ENCODE data around the gene GYG1. TPM values are rescaled to one million over a fixed set of nuclear protein-coding genes. Genes with fewer than 3 reads are reported as not detected.

The GYG1 gene
- total RNA-seq, 4 donors from 2014 or later, result 11.9 to 23.9 (median 12.8) TPM

DNA sequence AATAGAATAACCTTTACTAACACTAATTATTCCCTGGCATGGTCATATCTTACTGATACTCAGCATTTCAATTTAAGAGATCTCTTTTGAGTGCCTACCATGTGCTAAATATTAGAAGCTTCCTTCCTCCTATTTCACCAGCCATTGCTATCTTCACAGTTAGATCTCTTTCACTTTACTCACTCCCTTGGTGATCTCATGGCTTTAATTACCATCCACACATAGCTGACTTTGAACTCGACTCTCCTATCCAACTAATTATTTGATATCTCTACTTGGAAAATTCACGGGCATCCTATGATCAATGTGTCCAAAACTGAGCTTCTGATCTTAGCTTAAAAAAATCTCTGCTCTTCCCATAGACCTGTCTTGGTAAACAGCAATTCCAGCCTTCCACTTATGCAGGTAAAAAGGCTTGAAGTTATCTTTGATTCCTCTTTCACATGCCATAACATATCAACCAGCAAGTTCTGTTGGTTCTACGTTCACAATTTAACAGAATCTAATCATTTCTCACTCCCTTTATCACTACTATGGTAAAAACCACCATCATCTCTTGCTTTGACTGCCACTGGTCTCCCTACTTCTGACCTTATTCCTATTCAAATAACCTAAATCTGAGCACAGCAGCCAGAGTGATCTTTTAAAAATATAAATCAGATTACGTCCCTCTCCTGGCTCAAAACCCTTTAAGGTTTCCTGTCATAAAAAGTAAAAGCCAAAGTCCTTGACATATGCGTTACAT, 53.2 kb downstream of the GYG1 start:
- Histone ChIP-seq H3K36me3 (peaks cover 0 to 15% (median 0%) of the 10 kb centered on the region in 3 donors), H3K4me3 (no peak overlapping the region), H3K27ac (no peak overlapping the region), H3K9me3 (no peaks in the 10 kb centered on the region), H3K4me1 (no peaks in the 10 kb centered on the region), H3K27me3 (no peaks in the 10 kb centered on the region)
- no peak for DNase-seq
- TF ChIP-seq, protein P1, sequence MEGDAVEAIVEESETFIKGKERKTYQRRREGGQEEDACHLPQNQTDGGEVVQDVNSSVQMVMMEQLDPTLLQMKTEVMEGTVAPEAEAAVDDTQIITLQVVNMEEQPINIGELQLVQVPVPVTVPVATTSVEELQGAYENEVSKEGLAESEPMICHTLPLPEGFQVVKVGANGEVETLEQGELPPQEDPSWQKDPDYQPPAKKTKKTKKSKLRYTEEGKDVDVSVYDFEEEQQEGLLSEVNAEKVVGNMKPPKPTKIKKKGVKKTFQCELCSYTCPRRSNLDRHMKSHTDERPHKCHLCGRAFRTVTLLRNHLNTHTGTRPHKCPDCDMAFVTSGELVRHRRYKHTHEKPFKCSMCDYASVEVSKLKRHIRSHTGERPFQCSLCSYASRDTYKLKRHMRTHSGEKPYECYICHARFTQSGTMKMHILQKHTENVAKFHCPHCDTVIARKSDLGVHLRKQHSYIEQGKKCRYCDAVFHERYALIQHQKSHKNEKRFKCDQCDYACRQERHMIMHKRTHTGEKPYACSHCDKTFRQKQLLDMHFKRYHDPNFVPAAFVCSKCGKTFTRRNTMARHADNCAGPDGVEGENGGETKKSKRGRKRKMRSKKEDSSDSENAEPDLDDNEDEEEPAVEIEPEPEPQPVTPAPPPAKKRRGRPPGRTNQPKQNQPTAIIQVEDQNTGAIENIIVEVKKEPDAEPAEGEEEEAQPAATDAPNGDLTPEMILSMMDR (IDR thresholded peaks at IDR 0.05), result no peak
- TF ChIP-seq POLR2A (IDR thresholded peaks at IDR 0.05), result no peak

DNA sequence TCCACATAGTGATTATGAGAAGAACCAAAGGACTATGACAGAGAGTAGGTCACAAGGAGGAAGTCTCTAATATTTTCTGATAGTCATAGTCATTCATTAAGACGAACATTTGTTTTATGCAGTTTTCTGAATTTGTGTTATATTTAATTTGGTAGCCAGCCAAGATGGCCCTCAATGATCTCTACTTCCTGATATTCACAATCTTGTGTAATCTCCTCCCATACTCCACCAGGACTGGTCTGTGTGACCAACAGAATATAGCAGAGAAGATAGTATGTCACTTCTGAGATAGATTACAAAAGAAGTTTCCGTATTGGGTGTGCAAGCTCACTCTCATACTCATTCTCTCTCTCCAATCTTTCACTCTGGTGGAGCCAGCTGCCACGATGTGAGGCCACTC, 64.2 kb downstream of the GYG1 start:
- no peak overlapping the region for H3K27ac ChIP-seq
- H3K4me1 ChIP-seq, result no peaks in the 10 kb centered on the region
- no peaks in the 10 kb centered on the region for H3K27me3 ChIP-seq
- no peak overlapping the region for H3K4me3 ChIP-seq
- no peak for DNase-seq
- TF ChIP-seq, protein P1 (IDR thresholded peaks at IDR 0.05), result no peak
- no peak for TF ChIP-seq POLR2A (IDR thresholded peaks at IDR 0.05)
- no peaks in the 10 kb centered on the region for H3K9me3 ChIP-seq
- peaks cover 0 to 3% (median 0%) of the 10 kb centered on the region in 3 donors for H3K36me3 ChIP-seq

DNA sequence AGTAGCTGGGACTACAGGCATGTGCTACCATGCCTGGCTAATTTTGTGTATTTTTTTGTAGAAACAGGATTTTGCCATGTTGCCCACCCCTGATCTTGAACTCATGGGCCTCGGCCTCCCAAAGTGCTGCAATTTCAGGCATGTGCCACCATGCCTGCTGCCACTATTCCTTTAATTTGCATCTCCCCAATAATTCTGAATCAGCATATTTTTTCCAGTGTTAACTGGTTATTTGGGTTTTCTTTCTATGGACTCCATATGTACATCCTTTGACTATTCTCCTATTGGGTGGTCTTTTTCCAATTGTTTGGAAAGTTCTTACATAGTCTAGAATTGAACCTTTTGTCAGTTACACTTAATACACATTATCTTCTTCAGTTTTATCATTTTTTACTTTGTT, 66.9 kb downstream of the GYG1 start:
- Histone ChIP-seq H3K4me3 (no peak overlapping the region), H3K4me1 (no peaks in the 10 kb centered on the region), H3K27ac (no peak overlapping the region), H3K9me3 (no peaks in the 10 kb centered on the region), H3K27me3 (no peaks in the 10 kb centered on the region), H3K36me3 (peaks cover 0 to 3% (median 0%) of the 10 kb centered on the region in 3 donors)
- DNase-seq, result no peak
- TF ChIP-seq POLR2A (IDR thresholded peaks at IDR 0.05), result no peak
- TF ChIP-seq, protein P1 (IDR thresholded peaks at IDR 0.05), result no peak

DNA sequence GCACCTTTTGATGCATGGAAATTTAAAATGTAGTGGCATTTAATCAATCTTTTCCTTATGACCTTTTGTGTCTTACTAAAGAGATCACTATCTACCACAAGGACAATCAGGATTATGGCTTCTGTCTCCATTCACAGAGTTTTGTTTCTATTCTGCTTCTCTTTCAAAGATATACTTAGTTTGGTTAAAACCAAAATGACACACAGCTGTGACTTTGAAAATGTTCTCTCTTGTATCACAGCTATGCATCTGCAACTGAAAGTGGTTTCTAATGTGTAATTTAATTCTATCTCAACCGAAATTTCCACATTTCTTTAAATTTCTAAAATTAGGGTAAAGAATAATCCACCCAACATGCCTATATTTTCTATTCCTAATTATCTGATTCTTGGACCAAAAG, 67.3 kb downstream of the GYG1 start:
- TF ChIP-seq, protein P1 (IDR thresholded peaks at IDR 0.05), result no peak
- no peak for TF ChIP-seq POLR2A (IDR thresholded peaks at IDR 0.05)
- no peak overlapping the region for H3K4me3 ChIP-seq
- no peaks in the 10 kb centered on the region for H3K27me3 ChIP-seq
- no peaks in the 10 kb centered on the region for H3K4me1 ChIP-seq
- H3K36me3 ChIP-seq, result peaks cover 0 to 3% (median 0%) of the 10 kb centered on the region in 3 donors
- no peaks in the 10 kb centered on the region for H3K9me3 ChIP-seq
- H3K27ac ChIP-seq, result no peak overlapping the region
- no peak for DNase-seq

DNA sequence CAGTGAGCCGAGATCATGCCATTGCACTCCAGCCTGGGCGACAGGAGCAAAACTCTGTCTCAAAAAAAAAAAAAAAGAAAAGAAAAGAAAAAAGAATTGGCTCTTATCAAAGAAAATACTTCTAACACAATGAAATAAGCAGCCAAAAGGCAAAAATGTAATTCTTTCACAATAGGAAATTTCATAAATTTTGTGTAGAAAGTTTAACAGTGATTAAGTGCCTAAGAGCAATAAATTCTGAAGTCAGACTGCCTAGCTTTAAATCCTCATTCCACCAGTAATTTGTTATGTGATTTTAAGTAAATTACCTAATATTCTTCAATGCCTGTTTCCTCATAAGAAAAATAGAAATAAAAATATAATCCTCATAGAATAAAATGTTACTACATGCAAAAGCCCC, 70.4 kb downstream of the GYG1 start:
- no peak for TF ChIP-seq POLR2A (IDR thresholded peaks at IDR 0.05)
- TF ChIP-seq, protein P1 (IDR thresholded peaks at IDR 0.05), result no peak
- H3K36me3 ChIP-seq, result peaks cover 0 to 10% (median 0%) of the 10 kb centered on the region in 3 donors
- H3K4me1 ChIP-seq, result no peaks in the 10 kb centered on the region
- H3K27me3 ChIP-seq, result no peaks in the 10 kb centered on the region
- no peaks in the 10 kb centered on the region for H3K9me3 ChIP-seq
- no peak overlapping the region for H3K4me3 ChIP-seq
- DNase-seq, result no peak
- no peak overlapping the region for H3K27ac ChIP-seq
